ENCODE results near the gene MON1A. TPM values are rescaled to one million over a fixed set of nuclear protein-coding genes. Genes with fewer than 3 reads are reported as not detected.
"Not testable (repeated sequence)": the region's sequence is repeated elsewhere in the genome, so short reads cannot be mapped to it uniquely, and the experiment has no call there.

MON1A gene
- total RNA-seq, 1 experiment from 2014 or later, result 9.6 TPM

GRCh38 chr3:49928481-49929017, 1.1 kb downstream of the MON1A start:
- H3K4me3 ChIP-seq (ENCODE audit: low read length), result peak overlapping the region; percentile 95
- H3K27me3 ChIP-seq (ENCODE audit: low read length), result no peaks in the 10 kb centered on the region
- H3K9ac ChIP-seq (ENCODE audit: low read length), result peak overlapping the region; percentile 82
- peak overlapping the region; percentile 84 for H3K4me2 ChIP-seq (ENCODE audit: low read depth, low read length, poor library complexity, severe bottlenecking)
- H3K36me3 ChIP-seq (ENCODE audit: insufficient read depth, low read length), result no peaks in the 10 kb centered on the region
- peak overlapping the region; percentile 12; the same call in 1 of the 2 replicates for H3K27ac ChIP-seq (ENCODE audit: low read length)
- H2AFZ ChIP-seq (ENCODE audit: low read length), result no peak overlapping the region
- peaks cover 16% of the 10 kb centered on the region for H3K79me2 ChIP-seq (ENCODE audit: low read length)
- peaks cover 31% of the 10 kb centered on the region for H3K4me1 ChIP-seq (ENCODE audit: low read length)
- no peaks in the 10 kb centered on the region for H3K9me2 ChIP-seq (replicated peaks; ENCODE audit: insufficient read depth, low read length)
- no peak for DNase-seq
- H4K20me1 ChIP-seq (ENCODE audit: insufficient read depth, low read depth, low read length), result no peaks in the 10 kb centered on the region
- no peaks in the 10 kb centered on the region for H3K9me3 ChIP-seq (ENCODE audit: low read length)

- Histone ChIP-seq H3K9me3 (ENCODE audit: low read length) (no peaks in the 10 kb centered on the region), H3K9me2 (replicated peaks; ENCODE audit: insufficient read depth, low read length) (no peaks in the 10 kb centered on the region), H3K79me2 (ENCODE audit: low read length) (peaks cover 16% of the 10 kb centered on the region), H2AFZ (ENCODE audit: low read length) (no peak overlapping the region), H3K27ac (ENCODE audit: low read length) (peak overlapping the region; percentile 12; the same call in 1 of the 2 replicates), H3K4me3 (ENCODE audit: low read length) (no peak overlapping the region; the same call in 1 of the 2 replicates), H3K27me3 (ENCODE audit: low read length) (no peaks in the 10 kb centered on the region), H4K20me1 (ENCODE audit: insufficient read depth, low read depth, low read length) (no peaks in the 10 kb centered on the region), H3K4me2 (ENCODE audit: low read depth, low read length, poor library complexity, severe bottlenecking) (peak overlapping the region; percentile 84), H3K4me1 (ENCODE audit: low read length) (peaks cover 31% of the 10 kb centered on the region), H3K9ac (ENCODE audit: low read length) (peak overlapping the region; percentile 82; the same call in 1 of the 2 replicates), H3K36me3 (ENCODE audit: insufficient read depth, low read length) (no peaks in the 10 kb centered on the region)
- no peak for DNase-seq
Measured at GRCh38 chr3:49927798-49928197, 1.8 kb downstream of the MON1A start.

- Histone ChIP-seq H3K9me3 (ENCODE audit: low read length) (no peaks in the 10 kb centered on the region), H2AFZ (ENCODE audit: low read length) (no peak overlapping the region), H3K27me3 (ENCODE audit: low read length) (no peaks in the 10 kb centered on the region), H3K27ac (ENCODE audit: low read length) (no peak overlapping the region), H3K4me2 (ENCODE audit: low read depth, low read length, poor library complexity, severe bottlenecking) (no peak overlapping the region), H3K9ac (ENCODE audit: low read length) (no peak overlapping the region), H3K4me3 (ENCODE audit: low read length) (no peak overlapping the region), H4K20me1 (ENCODE audit: insufficient read depth, low read depth, low read length) (no peaks in the 10 kb centered on the region), H3K36me3 (ENCODE audit: insufficient read depth, low read length) (no peaks in the 10 kb centered on the region), H3K4me1 (ENCODE audit: low read length) (peaks cover 29% of the 10 kb centered on the region), H3K9me2 (replicated peaks; ENCODE audit: insufficient read depth, low read length) (no peaks in the 10 kb centered on the region), H3K79me2 (ENCODE audit: low read length) (peaks cover 16% of the 10 kb centered on the region)
- no peak for DNase-seq
Measured at GRCh38 chr3:49926117-49926728, 3.4 kb downstream of the MON1A start.

GRCh38 chr3:49925485-49925884, 4.1 kb downstream of the MON1A start:
- H3K4me2 ChIP-seq (ENCODE audit: low read depth, low read length, poor library complexity, severe bottlenecking), result no peak overlapping the region
- no peak overlapping the region for H3K9ac ChIP-seq (ENCODE audit: low read length)
- no peak for DNase-seq

GRCh38 chr3:49924683-49925082, 4.9 kb downstream of the MON1A start:
- H3K4me2 ChIP-seq (ENCODE audit: low read depth, low read length, poor library complexity, severe bottlenecking), result no peak overlapping the region
- no peak overlapping the region for H3K4me3 ChIP-seq (ENCODE audit: low read length)
- H3K79me2 ChIP-seq (ENCODE audit: low read length), result peaks cover 16% of the 10 kb centered on the region
- H3K36me3 ChIP-seq (ENCODE audit: insufficient read depth, low read length), result no peaks in the 10 kb centered on the region
- no peaks in the 10 kb centered on the region for H3K9me3 ChIP-seq (ENCODE audit: low read length)
- H3K4me1 ChIP-seq (ENCODE audit: low read length), result peaks cover 14% of the 10 kb centered on the region
- H3K9me2 ChIP-seq (replicated peaks; ENCODE audit: insufficient read depth, low read length), result no peaks in the 10 kb centered on the region
- no peak for DNase-seq
- H3K27ac ChIP-seq (ENCODE audit: low read length), result no peak overlapping the region
- no peak overlapping the region for H3K9ac ChIP-seq (ENCODE audit: low read length)
- no peaks in the 10 kb centered on the region for H4K20me1 ChIP-seq (ENCODE audit: insufficient read depth, low read depth, low read length)
- no peaks in the 10 kb centered on the region for H3K27me3 ChIP-seq (ENCODE audit: low read length)
- no peak overlapping the region for H2AFZ ChIP-seq (ENCODE audit: low read length)

More at GRCh38 chr3:49925485-49925884, 4.1 kb downstream of the MON1A start:
- H3K36me3 ChIP-seq (ENCODE audit: insufficient read depth, low read length), result no peaks in the 10 kb centered on the region
- H3K79me2 ChIP-seq (ENCODE audit: low read length), result peaks cover 16% of the 10 kb centered on the region
- no peak overlapping the region for H2AFZ ChIP-seq (ENCODE audit: low read length)
- H4K20me1 ChIP-seq (ENCODE audit: insufficient read depth, low read depth, low read length), result no peaks in the 10 kb centered on the region
- peaks cover 22% of the 10 kb centered on the region for H3K4me1 ChIP-seq (ENCODE audit: low read length)
- H3K27me3 ChIP-seq (ENCODE audit: low read length), result no peaks in the 10 kb centered on the region
- no peaks in the 10 kb centered on the region for H3K9me2 ChIP-seq (replicated peaks; ENCODE audit: insufficient read depth, low read length)
- no peak overlapping the region for H3K27ac ChIP-seq (ENCODE audit: low read length)
- no peaks in the 10 kb centered on the region for H3K9me3 ChIP-seq (ENCODE audit: low read length)
- no peak overlapping the region for H3K4me3 ChIP-seq (ENCODE audit: low read length)

- H3K4me3 ChIP-seq (ENCODE audit: low read length); H3K9ac ChIP-seq (ENCODE audit: low read length); H3K36me3 ChIP-seq (ENCODE audit: insufficient read depth, low read length); H3K9me2 ChIP-seq (replicated peaks; ENCODE audit: insufficient read depth, low read length); DNase-seq; H2AFZ ChIP-seq (ENCODE audit: low read length); H3K9me3 ChIP-seq (ENCODE audit: low read length); H3K4me2 ChIP-seq (ENCODE audit: low read depth, low read length, poor library complexity, severe bottlenecking); H4K20me1 ChIP-seq (ENCODE audit: insufficient read depth, low read depth, low read length); H3K27me3 ChIP-seq (ENCODE audit: low read length); H3K27ac ChIP-seq (ENCODE audit: low read length); H3K4me1 ChIP-seq (ENCODE audit: low read length); H3K79me2 ChIP-seq (ENCODE audit: low read length): not testable (repeated sequence)
Measured at GRCh38 chr3:49917806-49918590, 11.6 kb downstream of the MON1A start.

- no peak overlapping the region for H3K9ac ChIP-seq (ENCODE audit: low read length)
Measured at GRCh38 chr3:49916686-49917085, 12.9 kb downstream of the MON1A start.

GRCh38 chr3:49914906-49915305, 14.7 kb downstream of the MON1A start:
- Histone ChIP-seq H3K9me3 (ENCODE audit: low read length) (no peaks in the 10 kb centered on the region), H3K9ac (ENCODE audit: low read length) (no peak overlapping the region), H3K4me2 (ENCODE audit: low read depth, low read length, poor library complexity, severe bottlenecking) (no peak overlapping the region), H3K27me3 (ENCODE audit: low read length) (no peaks in the 10 kb centered on the region), H3K9me2 (replicated peaks; ENCODE audit: insufficient read depth, low read length) (no peaks in the 10 kb centered on the region), H4K20me1 (ENCODE audit: insufficient read depth, low read depth, low read length) (no peaks in the 10 kb centered on the region), H3K36me3 (ENCODE audit: insufficient read depth, low read length) (no peaks in the 10 kb centered on the region), H3K4me1 (ENCODE audit: low read length) (no peaks in the 10 kb centered on the region), H3K4me3 (ENCODE audit: low read length) (no peak overlapping the region), H2AFZ (ENCODE audit: low read length) (no peak overlapping the region), H3K27ac (ENCODE audit: low read length) (no peak overlapping the region), H3K79me2 (ENCODE audit: low read length) (no peaks in the 10 kb centered on the region)
- no peak for DNase-seq

More at GRCh38 chr3:49916686-49917085, 12.9 kb downstream of the MON1A start:
- Histone ChIP-seq H3K36me3 (ENCODE audit: insufficient read depth, low read length) (no peaks in the 10 kb centered on the region), H4K20me1 (ENCODE audit: insufficient read depth, low read depth, low read length) (no peaks in the 10 kb centered on the region), H3K27ac (ENCODE audit: low read length) (no peak overlapping the region), H3K79me2 (ENCODE audit: low read length) (no peaks in the 10 kb centered on the region), H3K27me3 (ENCODE audit: low read length) (no peaks in the 10 kb centered on the region), H3K9me3 (ENCODE audit: low read length) (no peaks in the 10 kb centered on the region), H2AFZ (ENCODE audit: low read length) (no peak overlapping the region), H3K4me3 (ENCODE audit: low read length) (no peak overlapping the region), H3K9me2 (replicated peaks; ENCODE audit: insufficient read depth, low read length) (no peaks in the 10 kb centered on the region), H3K4me2 (ENCODE audit: low read depth, low read length, poor library complexity, severe bottlenecking) (no peak overlapping the region), H3K4me1 (ENCODE audit: low read length) (no peaks in the 10 kb centered on the region)
- no peak for DNase-seq

Measured in Karpas-422 (cell line).